ENCODE results near the gene DIS3. TPM values are rescaled to one million over a fixed set of nuclear protein-coding genes. Genes with fewer than 3 reads are reported as not detected.

The DIS3 gene
- total RNA-seq, 3 donors from 2014 or later: 26.9 to 36.6 (median 35.7) TPM

GRCh38 chr13:72745260-72745659 lies 36.4 kb downstream of the DIS3 start:
- Histone ChIP-seq H3K27ac (no peak overlapping the region), H3K9me3 (no peaks in the 10 kb centered on the region), H3K4me3 (no peak overlapping the region), H3K36me3 (no peaks in the 10 kb centered on the region), H3K4me1 (no peaks in the 10 kb centered on the region), H3K27me3 (no peaks in the 10 kb centered on the region)
- TF ChIP-seq POLR2A (IDR thresholded peaks at IDR 0.05) (no peak), POLR2AphosphoS5 (IDR thresholded peaks at IDR 0.05) (no peak)
- TF ChIP-seq, protein P1, sequence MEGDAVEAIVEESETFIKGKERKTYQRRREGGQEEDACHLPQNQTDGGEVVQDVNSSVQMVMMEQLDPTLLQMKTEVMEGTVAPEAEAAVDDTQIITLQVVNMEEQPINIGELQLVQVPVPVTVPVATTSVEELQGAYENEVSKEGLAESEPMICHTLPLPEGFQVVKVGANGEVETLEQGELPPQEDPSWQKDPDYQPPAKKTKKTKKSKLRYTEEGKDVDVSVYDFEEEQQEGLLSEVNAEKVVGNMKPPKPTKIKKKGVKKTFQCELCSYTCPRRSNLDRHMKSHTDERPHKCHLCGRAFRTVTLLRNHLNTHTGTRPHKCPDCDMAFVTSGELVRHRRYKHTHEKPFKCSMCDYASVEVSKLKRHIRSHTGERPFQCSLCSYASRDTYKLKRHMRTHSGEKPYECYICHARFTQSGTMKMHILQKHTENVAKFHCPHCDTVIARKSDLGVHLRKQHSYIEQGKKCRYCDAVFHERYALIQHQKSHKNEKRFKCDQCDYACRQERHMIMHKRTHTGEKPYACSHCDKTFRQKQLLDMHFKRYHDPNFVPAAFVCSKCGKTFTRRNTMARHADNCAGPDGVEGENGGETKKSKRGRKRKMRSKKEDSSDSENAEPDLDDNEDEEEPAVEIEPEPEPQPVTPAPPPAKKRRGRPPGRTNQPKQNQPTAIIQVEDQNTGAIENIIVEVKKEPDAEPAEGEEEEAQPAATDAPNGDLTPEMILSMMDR (IDR thresholded peaks at IDR 0.05): no peak
- intact Hi-C loops (cut with DNase I; ENCODE audit: low total_unique reads): no loop called here
- DNase-seq (ENCODE audit: low spot score in 2 of 2): no peak

DNA sequence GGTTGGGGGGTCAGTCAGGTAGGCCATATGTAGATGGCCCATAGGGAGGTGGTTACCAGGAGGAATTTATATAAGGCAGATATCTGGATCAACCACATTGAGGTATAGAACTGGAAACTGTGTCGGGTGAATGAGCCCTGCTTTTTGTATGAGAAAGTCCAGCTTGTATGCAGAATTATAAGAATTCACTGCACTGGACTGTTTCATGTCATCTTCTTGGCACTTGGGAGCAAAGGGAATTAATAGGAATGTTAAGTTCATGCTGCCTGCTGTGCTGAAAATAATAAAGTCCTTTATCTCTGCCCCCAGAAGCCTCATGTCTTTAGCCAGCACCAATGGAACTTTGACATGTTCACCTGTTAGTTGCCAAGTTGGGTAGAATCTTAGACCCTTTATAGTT lies 41.7 kb downstream of the DIS3 start:
- no peak overlapping the region for H3K4me3 ChIP-seq
- no peak overlapping the region for H3K27ac ChIP-seq
- H3K4me1 ChIP-seq: no peaks in the 10 kb centered on the region
- intact Hi-C loops (cut with DNase I; ENCODE audit: low total_unique reads): no loop called here
- no peaks in the 10 kb centered on the region for H3K36me3 ChIP-seq
- TF ChIP-seq POLR2A (IDR thresholded peaks at IDR 0.05) (no peak), POLR2AphosphoS5 (IDR thresholded peaks at IDR 0.05) (no peak)
- TF ChIP-seq, protein P1 (IDR thresholded peaks at IDR 0.05): no peak
- DNase-seq (ENCODE audit: low spot score in 2 of 2): no peak
- H3K9me3 ChIP-seq: no peaks in the 10 kb centered on the region
- H3K27me3 ChIP-seq: no peaks in the 10 kb centered on the region

- TF ChIP-seq, protein P1 (IDR thresholded peaks at IDR 0.05): no peak
- TF ChIP-seq POLR2AphosphoS5 (IDR thresholded peaks at IDR 0.05): no peak
- H3K4me1 ChIP-seq: no peaks in the 10 kb centered on the region
- no peak overlapping the region for H3K27ac ChIP-seq
- no peak for DNase-seq (ENCODE audit: low spot score in 2 of 2)
- intact Hi-C loops (cut with DNase I; ENCODE audit: low total_unique reads): no loop called here
- no peak overlapping the region for H3K4me3 ChIP-seq
- H3K27me3 ChIP-seq: no peaks in the 10 kb centered on the region
- no peaks in the 10 kb centered on the region for H3K9me3 ChIP-seq
- H3K36me3 ChIP-seq: no peaks in the 10 kb centered on the region
Measured at GRCh38 chr13:72737033-72737432, 44.7 kb downstream of the DIS3 start.

DNA sequence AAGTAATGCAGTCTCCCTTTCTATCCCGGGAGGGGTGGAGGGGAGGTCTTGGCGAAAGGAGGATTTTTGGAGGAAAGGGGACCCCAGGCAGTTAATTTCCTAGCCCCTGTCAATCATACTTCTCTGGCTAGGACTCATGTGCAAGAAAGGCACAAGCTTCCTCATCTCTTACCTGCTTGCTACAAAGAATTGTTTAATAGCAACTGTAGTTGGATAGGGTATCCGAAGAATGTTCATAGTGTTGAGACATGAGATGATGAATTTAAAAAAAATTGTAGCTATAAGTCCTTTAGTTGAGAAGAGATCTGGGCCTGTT lies 53.5 kb downstream of the DIS3 start:
- intact Hi-C loops (cut with DNase I; ENCODE audit: low total_unique reads): no loop called here
- no peak for DNase-seq (ENCODE audit: low spot score in 2 of 2)
- Histone ChIP-seq H3K9me3 (no peaks in the 10 kb centered on the region), H3K4me3 (peak overlapping the region; percentile 87 to 99 (median 91)), H3K4me1 (no peaks in the 10 kb centered on the region), H3K36me3 (no peaks in the 10 kb centered on the region), H3K27ac (peak overlapping the region in 1 of 2 donors; percentile 40), H3K27me3 (no peaks in the 10 kb centered on the region)
- no peak for TF ChIP-seq POLR2A (IDR thresholded peaks at IDR 0.05)
- TF ChIP-seq, protein P1 (IDR thresholded peaks at IDR 0.05): no peak
- no peak for TF ChIP-seq POLR2AphosphoS5 (IDR thresholded peaks at IDR 0.05)

GRCh38 chr13:72727417-72728289 lies 54.0 kb downstream of the DIS3 start, which contains the start of the genes BORA and MZT1:
BORA (plus strand) TSS chr13:72727923; CDS start chr13:72728941, 1,018 bp downstream.
MZT1 (minus strand) TSS chr13:72727629; CDS start chr13:72727602, 27 bp downstream.
- intact Hi-C loops (cut with DNase I; ENCODE audit: low total_unique reads): no loop called here
- peak within 1 kb of the TSS; percentile 60 to 79 for H3K27ac ChIP-seq
- peak; percentile 53 to 66 (median 58) for TF ChIP-seq POLR2AphosphoS5 (IDR thresholded peaks at IDR 0.05)
- TF ChIP-seq, protein P1 (IDR thresholded peaks at IDR 0.05): no peak
- no peaks in the 10 kb centered on the region for H3K9me3 ChIP-seq
- H3K36me3 ChIP-seq: no peaks in the 10 kb centered on the region
- peak; percentile 91 to 94 for DNase-seq (ENCODE audit: low spot score in 2 of 2)
- peak within 1 kb of the TSS; percentile 87 to 99 (median 91) for H3K4me3 ChIP-seq
- no peaks in the 10 kb centered on the region for H3K4me1 ChIP-seq
- H3K27me3 ChIP-seq: no peaks in the 10 kb centered on the region
